Measurements from ENCODE around the gene ZNF550. TPM values are rescaled to one million over a fixed set of nuclear protein-coding genes. Genes with fewer than 3 reads are reported as not detected.

The ZNF550 gene
- polyA plus RNA-seq, 1 donor from 2014 or later, result 21.9 TPM

DNA sequence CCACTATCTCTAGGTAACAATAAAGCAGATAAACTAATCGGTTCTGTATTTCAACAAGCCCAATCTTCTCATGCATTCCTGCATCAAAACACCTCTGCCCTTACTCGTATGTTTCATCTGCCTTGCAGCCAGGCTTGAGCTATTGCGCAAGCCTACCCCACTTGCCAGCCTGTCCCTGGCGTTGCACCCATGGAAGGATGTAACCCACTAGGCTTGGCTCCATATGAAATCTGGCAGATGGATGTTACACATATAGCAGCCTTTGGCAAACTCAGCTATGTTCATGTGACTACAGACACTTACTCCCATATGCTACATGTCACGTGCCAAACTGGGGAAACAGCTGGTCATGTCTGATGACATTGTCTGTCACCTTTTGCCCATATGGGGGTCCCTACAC lies 44.4 kb downstream of the ZNF550 start:
- Histone ChIP-seq H2AFZ (ENCODE audit: low read depth, low read length) (no peak overlapping the region), H3K9me2 (ENCODE audit: insufficient read depth, low read length) (no peaks in the 10 kb centered on the region), H3K36me3 (ENCODE audit: insufficient read depth, low read length) (peaks cover 27% of the 10 kb centered on the region), H3K27me3 (ENCODE audit: insufficient read depth, low read depth, low read length) (no peaks in the 10 kb centered on the region), H3K4me2 (ENCODE audit: low read length) (no peak overlapping the region), H3K9me3 (ENCODE audit: low read length) (peaks cover 16% of the 10 kb centered on the region), H3K27ac (ENCODE audit: low read length) (no peak overlapping the region), H3F3A (ENCODE audit: insufficient read depth, low read length, poor library complexity, severe bottlenecking) (no peaks in the 10 kb centered on the region), H3K9ac (ENCODE audit: low read length) (no peak overlapping the region), H3K4me3 (ENCODE audit: low read length) (no peak overlapping the region), H4K20me1 (ENCODE audit: insufficient read depth) (no peaks in the 10 kb centered on the region), H3K79me2 (replicated peaks; ENCODE audit: insufficient read depth, low read length) (no peaks in the 10 kb centered on the region)
- TF ChIP-seq RAD21 (conservative IDR thresholded peaks at IDR 0.05) (no peak), POLR2AphosphoS5 (IDR thresholded peaks at IDR 0.05) (no peak), TAF1 (IDR thresholded peaks at IDR 0.05; ENCODE audit: low read depth) (no peak), SMC3 (conservative IDR thresholded peaks at IDR 0.05; ENCODE audit: poor library complexity) (no peak), EZH2 (IDR thresholded peaks at IDR 0.05; ENCODE audit: borderline replicate concordance, insufficient read depth, low read length, poor library complexity, severe bottlenecking) (no peak), EP300 (conservative IDR thresholded peaks at IDR 0.05; ENCODE audit: poor library complexity, severe bottlenecking) (no peak), MXI1 (conservative IDR thresholded peaks at IDR 0.05; ENCODE audit: poor library complexity, severe bottlenecking) (no peak)
- TF ChIP-seq, protein P1, sequence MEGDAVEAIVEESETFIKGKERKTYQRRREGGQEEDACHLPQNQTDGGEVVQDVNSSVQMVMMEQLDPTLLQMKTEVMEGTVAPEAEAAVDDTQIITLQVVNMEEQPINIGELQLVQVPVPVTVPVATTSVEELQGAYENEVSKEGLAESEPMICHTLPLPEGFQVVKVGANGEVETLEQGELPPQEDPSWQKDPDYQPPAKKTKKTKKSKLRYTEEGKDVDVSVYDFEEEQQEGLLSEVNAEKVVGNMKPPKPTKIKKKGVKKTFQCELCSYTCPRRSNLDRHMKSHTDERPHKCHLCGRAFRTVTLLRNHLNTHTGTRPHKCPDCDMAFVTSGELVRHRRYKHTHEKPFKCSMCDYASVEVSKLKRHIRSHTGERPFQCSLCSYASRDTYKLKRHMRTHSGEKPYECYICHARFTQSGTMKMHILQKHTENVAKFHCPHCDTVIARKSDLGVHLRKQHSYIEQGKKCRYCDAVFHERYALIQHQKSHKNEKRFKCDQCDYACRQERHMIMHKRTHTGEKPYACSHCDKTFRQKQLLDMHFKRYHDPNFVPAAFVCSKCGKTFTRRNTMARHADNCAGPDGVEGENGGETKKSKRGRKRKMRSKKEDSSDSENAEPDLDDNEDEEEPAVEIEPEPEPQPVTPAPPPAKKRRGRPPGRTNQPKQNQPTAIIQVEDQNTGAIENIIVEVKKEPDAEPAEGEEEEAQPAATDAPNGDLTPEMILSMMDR (IDR thresholded peaks at IDR 0.05; ENCODE audit: poor library complexity, severe bottlenecking), result no peak
- TF ChIP-seq, protein P2, sequence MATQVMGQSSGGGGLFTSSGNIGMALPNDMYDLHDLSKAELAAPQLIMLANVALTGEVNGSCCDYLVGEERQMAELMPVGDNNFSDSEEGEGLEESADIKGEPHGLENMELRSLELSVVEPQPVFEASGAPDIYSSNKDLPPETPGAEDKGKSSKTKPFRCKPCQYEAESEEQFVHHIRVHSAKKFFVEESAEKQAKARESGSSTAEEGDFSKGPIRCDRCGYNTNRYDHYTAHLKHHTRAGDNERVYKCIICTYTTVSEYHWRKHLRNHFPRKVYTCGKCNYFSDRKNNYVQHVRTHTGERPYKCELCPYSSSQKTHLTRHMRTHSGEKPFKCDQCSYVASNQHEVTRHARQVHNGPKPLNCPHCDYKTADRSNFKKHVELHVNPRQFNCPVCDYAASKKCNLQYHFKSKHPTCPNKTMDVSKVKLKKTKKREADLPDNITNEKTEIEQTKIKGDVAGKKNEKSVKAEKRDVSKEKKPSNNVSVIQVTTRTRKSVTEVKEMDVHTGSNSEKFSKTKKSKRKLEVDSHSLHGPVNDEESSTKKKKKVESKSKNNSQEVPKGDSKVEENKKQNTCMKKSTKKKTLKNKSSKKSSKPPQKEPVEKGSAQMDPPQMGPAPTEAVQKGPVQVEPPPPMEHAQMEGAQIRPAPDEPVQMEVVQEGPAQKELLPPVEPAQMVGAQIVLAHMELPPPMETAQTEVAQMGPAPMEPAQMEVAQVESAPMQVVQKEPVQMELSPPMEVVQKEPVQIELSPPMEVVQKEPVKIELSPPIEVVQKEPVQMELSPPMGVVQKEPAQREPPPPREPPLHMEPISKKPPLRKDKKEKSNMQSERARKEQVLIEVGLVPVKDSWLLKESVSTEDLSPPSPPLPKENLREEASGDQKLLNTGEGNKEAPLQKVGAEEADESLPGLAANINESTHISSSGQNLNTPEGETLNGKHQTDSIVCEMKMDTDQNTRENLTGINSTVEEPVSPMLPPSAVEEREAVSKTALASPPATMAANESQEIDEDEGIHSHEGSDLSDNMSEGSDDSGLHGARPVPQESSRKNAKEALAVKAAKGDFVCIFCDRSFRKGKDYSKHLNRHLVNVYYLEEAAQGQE (IDR thresholded peaks at IDR 0.05; ENCODE audit: borderline replicate concordance), result no peak

DNA sequence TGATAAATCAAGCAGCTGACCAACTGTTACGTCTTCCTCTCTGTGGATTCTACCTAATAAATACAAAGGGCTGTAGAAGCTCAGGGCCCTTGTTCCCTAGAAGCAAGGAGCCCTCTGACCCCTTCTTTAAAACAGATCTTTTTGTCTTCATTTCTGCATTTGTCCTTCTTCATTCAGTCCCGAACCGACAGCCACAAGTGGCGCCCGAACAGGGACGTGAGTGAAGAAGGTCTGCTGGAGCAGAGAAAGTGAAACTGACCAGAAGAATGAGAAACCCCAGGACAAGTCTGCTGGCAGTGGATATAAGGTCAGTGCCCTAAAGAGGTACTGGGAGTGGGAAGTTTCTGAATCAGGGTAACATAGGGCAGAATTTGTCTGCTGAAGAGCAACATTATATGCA lies 46.8 kb downstream of the ZNF550 start:
- Histone ChIP-seq H4K20me1 (ENCODE audit: insufficient read depth) (no peaks in the 10 kb centered on the region), H3K9ac (ENCODE audit: low read length) (no peak overlapping the region), H3K4me3 (ENCODE audit: low read length) (no peak overlapping the region), H3K9me3 (ENCODE audit: low read length) (peaks cover 16% of the 10 kb centered on the region), H3K4me2 (ENCODE audit: low read length) (no peak overlapping the region), H3F3A (ENCODE audit: insufficient read depth, low read length, poor library complexity, severe bottlenecking) (no peaks in the 10 kb centered on the region), H3K27me3 (ENCODE audit: insufficient read depth, low read depth, low read length) (no peaks in the 10 kb centered on the region), H2AFZ (ENCODE audit: low read depth, low read length) (no peak overlapping the region), H3K27ac (ENCODE audit: low read length) (no peak overlapping the region), H3K36me3 (ENCODE audit: insufficient read depth, low read length) (peaks cover 27% of the 10 kb centered on the region), H3K79me2 (replicated peaks; ENCODE audit: insufficient read depth, low read length) (no peaks in the 10 kb centered on the region), H3K9me2 (ENCODE audit: insufficient read depth, low read length) (no peaks in the 10 kb centered on the region)
- TF ChIP-seq SMC3 (conservative IDR thresholded peaks at IDR 0.05; ENCODE audit: poor library complexity), result no peak
- no peak for TF ChIP-seq MXI1 (conservative IDR thresholded peaks at IDR 0.05; ENCODE audit: poor library complexity, severe bottlenecking)
- no peak for TF ChIP-seq EZH2 (IDR thresholded peaks at IDR 0.05; ENCODE audit: borderline replicate concordance, insufficient read depth, low read length, poor library complexity, severe bottlenecking)
- no peak for TF ChIP-seq EP300 (conservative IDR thresholded peaks at IDR 0.05; ENCODE audit: poor library complexity, severe bottlenecking)
- no peak for TF ChIP-seq TAF1 (IDR thresholded peaks at IDR 0.05; ENCODE audit: low read depth)
- TF ChIP-seq POLR2AphosphoS5 (IDR thresholded peaks at IDR 0.05), result no peak
- TF ChIP-seq, protein P1 (IDR thresholded peaks at IDR 0.05; ENCODE audit: poor library complexity, severe bottlenecking), result no peak
- no peak for TF ChIP-seq RAD21 (conservative IDR thresholded peaks at IDR 0.05)
- TF ChIP-seq, protein P2 (IDR thresholded peaks at IDR 0.05; ENCODE audit: borderline replicate concordance), result no peak

Measured in neural cell (in vitro differentiated cells).